Mesendoderm (in vitro differentiated cells): ENCODE measurements around the gene MAPK10.

ENCODE experiments used
- DNase-seq: peaks from one replicate; pipeline ENCODE4 v3.0.0; 2013
- H2AK5ac ChIP-seq: 2 replicates; pipeline ENCODE4 v1.6.1; 2013; ENCODE audit warnings: low read length, inconsistent platforms
- H2BK120ac ChIP-seq: 2 replicates; pipeline ENCODE4 v1.6.1; 2013; ENCODE audit warnings: low read depth, mild to moderate bottlenecking, low read length, moderate library complexity, mixed read lengths
- H2BK15ac ChIP-seq: replicated peaks from 2 replicates; pipeline ENCODE4 v1.6.1; 2013; ENCODE audit warnings: low read depth, mild to moderate bottlenecking, moderate library complexity
- H2BK5ac ChIP-seq: 2 replicates; pipeline ENCODE4 v1.6.1; 2013; ENCODE audit warnings: low read length, inconsistent platforms
- H3K18ac ChIP-seq: 2 replicates; pipeline ENCODE4 v1.6.1; 2013; ENCODE audit warnings: mild to moderate bottlenecking, low read length, mixed read lengths
- H3K23ac ChIP-seq: one replicate; pipeline ENCODE4 v1.6.1; 2013; ENCODE audit warnings: low read length
- H3K27ac ChIP-seq: 2 replicates; pipeline ENCODE4 v1.5.1; 2013; ENCODE audit warnings: low read depth, mild to moderate bottlenecking, inconsistent platforms, low read length, moderate library complexity
- H3K27me3 ChIP-seq: 2 replicates; pipeline ENCODE4 v1.6.1; 2013; ENCODE audit warnings: low read length, control low read depth, mild to moderate bottlenecking, inconsistent platforms; ENCODE audit not compliant: insufficient read depth, poor library complexity
- H3K36me3 ChIP-seq: 2 replicates; pipeline ENCODE4 v1.6.1; 2013; ENCODE audit warnings: low read length, inconsistent platforms; ENCODE audit not compliant: control insufficient read depth, insufficient read depth
- H3K4ac ChIP-seq: one replicate; pipeline ENCODE4 v1.6.1; 2013; ENCODE audit warnings: low read depth, mild to moderate bottlenecking, low read length, moderate library complexity
- H3K4me1 ChIP-seq: 2 replicates; pipeline ENCODE4 v1.6.1; 2013; ENCODE audit warnings: low read depth, low read length, inconsistent platforms; ENCODE audit not compliant: control insufficient read depth
- H3K4me2 ChIP-seq: 2 replicates; pipeline ENCODE4 v1.6.1; 2013; ENCODE audit warnings: low read length
- H3K4me3 ChIP-seq: 2 replicates; pipeline ENCODE4 v1.5.1; 2013; ENCODE audit warnings: mild to moderate bottlenecking, low read length
- H3K56ac ChIP-seq: one replicate; pipeline ENCODE4 v1.6.1; 2013; ENCODE audit warnings: low read length
- H3K79me1 ChIP-seq: 2 replicates; pipeline ENCODE4 v1.6.1; 2013; ENCODE audit warnings: low read length, inconsistent platforms
- H3K79me2 ChIP-seq: 2 replicates; pipeline ENCODE4 v1.6.1; 2013; ENCODE audit warnings: mild to moderate bottlenecking, low read length; ENCODE audit not compliant: control insufficient read depth, insufficient read depth
- H3K9ac ChIP-seq: 2 replicates; pipeline ENCODE4 v1.6.1; 2013; ENCODE audit warnings: low read length, inconsistent platforms
- H4K5ac ChIP-seq: one replicate; pipeline ENCODE4 v1.6.1; 2013; ENCODE audit warnings: low read length
- H4K8ac ChIP-seq: one replicate; pipeline ENCODE4 v1.6.1; 2013; ENCODE audit warnings: low read depth, mild to moderate bottlenecking, control low read depth, low read length, moderate library complexity
- WGBS: extraction: QIAGEN DNeasy Blood & Tissue Kit; methylation state at CpG from one replicate; pipeline ENCODE4 v1.1.7; 2013; ENCODE audit warnings: low lambda C conversion rate, missing lambda C conversion rate; ENCODE audit not compliant: insufficient coverage; ENCODE audit errors: extremely low coverage; 5-methylcytosine and 5-hydroxymethylcytosine counted together

MAPK10 gene

GRCh38 chr4:86117705-86118302, 242.0 kb downstream of the MAPK10 start:
- Histone ChIP-seq H3K4me1 (no peaks in the 10 kb centered on the region), H3K23ac (no peak overlapping the region), H3K4me3 (no peak overlapping the region), H2BK120ac (no peak overlapping the region), H3K9ac (no peak overlapping the region), H2BK5ac (no peak overlapping the region), H4K8ac (no peak overlapping the region), H3K56ac (no peak overlapping the region), H3K18ac (no peak overlapping the region), H3K79me1 (no peaks in the 10 kb centered on the region), H3K36me3 (no peaks in the 10 kb centered on the region), H2BK15ac (no peak overlapping the region), H2AK5ac (no peak overlapping the region), H3K27ac (no peak overlapping the region), H3K27me3 (no peaks in the 10 kb centered on the region), H4K5ac (no peak overlapping the region), H3K4ac (no peak overlapping the region), H3K79me2 (no peaks in the 10 kb centered on the region), H3K4me2 (no peak overlapping the region)
- DNase-seq: no peak
- WGBS: no CpG with 5 or more reads among the region's 2 CpGs

- H3K56ac ChIP-seq: no peak overlapping the region
- no peak overlapping the region for H3K9ac ChIP-seq
- H3K4me2 ChIP-seq: no peak overlapping the region
- H3K18ac ChIP-seq: no peak overlapping the region
- H3K4ac ChIP-seq: no peak overlapping the region
- no peak overlapping the region for H3K27ac ChIP-seq
- no peaks in the 10 kb centered on the region for H3K79me2 ChIP-seq
- H2BK120ac ChIP-seq: no peak overlapping the region
- H3K27me3 ChIP-seq: no peaks in the 10 kb centered on the region
- no peak overlapping the region for H2BK5ac ChIP-seq
- DNase-seq: no peak
- H2AK5ac ChIP-seq: no peak overlapping the region
- H3K23ac ChIP-seq: no peak overlapping the region
- H3K36me3 ChIP-seq: no peaks in the 10 kb centered on the region
- H3K4me3 ChIP-seq: no peak overlapping the region
- H2BK15ac ChIP-seq: no peak overlapping the region
- no peak overlapping the region for H4K5ac ChIP-seq
- no CpG with 5 or more reads among the region's 2 CpGs for WGBS
- no peak overlapping the region for H4K8ac ChIP-seq
- no peaks in the 10 kb centered on the region for H3K79me1 ChIP-seq
- no peaks in the 10 kb centered on the region for H3K4me1 ChIP-seq
Measured at GRCh38 chr4:86114563-86114962, 245.3 kb downstream of the MAPK10 start.

- Histone ChIP-seq H3K27ac (no peak overlapping the region), H3K4me2 (no peak overlapping the region), H2BK120ac (peak overlapping the region; percentile 12), H3K4me1 (no peaks in the 10 kb centered on the region), H3K9ac (no peak overlapping the region), H2BK15ac (no peak overlapping the region), H2BK5ac (no peak overlapping the region), H3K4ac (no peak overlapping the region), H3K27me3 (no peaks in the 10 kb centered on the region), H3K79me2 (no peaks in the 10 kb centered on the region), H3K56ac (no peak overlapping the region), H3K23ac (no peak overlapping the region), H2AK5ac (no peak overlapping the region), H3K18ac (no peak overlapping the region), H3K36me3 (no peaks in the 10 kb centered on the region), H4K5ac (no peak overlapping the region), H3K79me1 (no peaks in the 10 kb centered on the region), H3K4me3 (no peak overlapping the region), H4K8ac (no peak overlapping the region)
- WGBS: no CpG with 5 or more reads among the region's 2 CpGs
- DNase-seq: no peak
Measured at GRCh38 chr4:86108834-86109233, 251.0 kb downstream of the MAPK10 start.

GRCh38 chr4:86108137-86108536, 251.7 kb downstream of the MAPK10 start:
- H2BK5ac ChIP-seq: no peak overlapping the region
- no peak overlapping the region for H3K9ac ChIP-seq
- no peaks in the 10 kb centered on the region for H3K36me3 ChIP-seq
- no peak overlapping the region for H2BK120ac ChIP-seq
- no peak overlapping the region for H3K23ac ChIP-seq
- H3K79me1 ChIP-seq: no peaks in the 10 kb centered on the region
- H2AK5ac ChIP-seq: no peak overlapping the region
- no CpG with 5 or more reads among the region's 1 CpG for WGBS
- H3K18ac ChIP-seq: no peak overlapping the region
- no peak overlapping the region for H4K8ac ChIP-seq
- DNase-seq: peak; percentile 72
- H3K4me2 ChIP-seq: no peak overlapping the region
- no peak overlapping the region for H2BK15ac ChIP-seq
- H3K4me1 ChIP-seq: no peaks in the 10 kb centered on the region
- no peak overlapping the region for H3K4me3 ChIP-seq
- no peaks in the 10 kb centered on the region for H3K27me3 ChIP-seq
- H3K27ac ChIP-seq: no peak overlapping the region
- no peak overlapping the region for H3K56ac ChIP-seq
- H4K5ac ChIP-seq: no peak overlapping the region
- H3K79me2 ChIP-seq: no peaks in the 10 kb centered on the region
- no peak overlapping the region for H3K4ac ChIP-seq

GRCh38 chr4:86107112-86107511, 252.7 kb downstream of the MAPK10 start:
- Histone ChIP-seq H2BK5ac (no peak overlapping the region), H3K36me3 (no peaks in the 10 kb centered on the region)

GRCh38 chr4:86106475-86106874, 253.4 kb downstream of the MAPK10 start:
- Histone ChIP-seq H3K9ac (no peak overlapping the region), H3K18ac (no peak overlapping the region), H2AK5ac (no peak overlapping the region), H3K4ac (no peak overlapping the region), H3K56ac (no peak overlapping the region), H3K4me2 (no peak overlapping the region), H3K27ac (no peak overlapping the region), H3K4me3 (no peak overlapping the region), H3K36me3 (no peaks in the 10 kb centered on the region), H3K79me1 (no peaks in the 10 kb centered on the region), H4K8ac (no peak overlapping the region), H2BK15ac (no peak overlapping the region), H3K79me2 (no peaks in the 10 kb centered on the region), H3K23ac (no peak overlapping the region), H2BK120ac (no peak overlapping the region), H3K27me3 (no peaks in the 10 kb centered on the region), H2BK5ac (no peak overlapping the region), H3K4me1 (no peaks in the 10 kb centered on the region), H4K5ac (no peak overlapping the region)
- no peak for DNase-seq
- no CpG with 5 or more reads among the region's 2 CpGs for WGBS

More at GRCh38 chr4:86107112-86107511, 252.7 kb downstream of the MAPK10 start:
- Histone ChIP-seq H4K5ac (no peak overlapping the region), H3K18ac (no peak overlapping the region), H3K27me3 (no peaks in the 10 kb centered on the region), H3K9ac (no peak overlapping the region), H2BK120ac (no peak overlapping the region), H3K79me2 (no peaks in the 10 kb centered on the region), H3K4me3 (no peak overlapping the region), H3K23ac (no peak overlapping the region), H3K56ac (no peak overlapping the region), H3K27ac (no peak overlapping the region), H3K4me1 (no peaks in the 10 kb centered on the region), H4K8ac (no peak overlapping the region), H2BK15ac (peak overlapping the region; percentile 25), H2AK5ac (no peak overlapping the region), H3K4me2 (no peak overlapping the region), H3K79me1 (no peaks in the 10 kb centered on the region), H3K4ac (no peak overlapping the region)
- no peak for DNase-seq
- no CpG with 5 or more reads among the region's 6 CpGs for WGBS
